GM12873 (cell line): ENCODE results near the gene METTL21C.

Source experiments
- TF ChIP-seq, protein P1 (sequence below): IDR thresholded peaks from 2 replicates; pipeline ENCODE4 v1.5.1; 2012; ENCODE audit warnings: low read depth, mild to moderate bottlenecking, moderate library complexity, low read length, control low read depth; ENCODE audit not compliant: insufficient read depth; ENCODE audit errors: missing control alignments

METTL21C gene

DNA sequence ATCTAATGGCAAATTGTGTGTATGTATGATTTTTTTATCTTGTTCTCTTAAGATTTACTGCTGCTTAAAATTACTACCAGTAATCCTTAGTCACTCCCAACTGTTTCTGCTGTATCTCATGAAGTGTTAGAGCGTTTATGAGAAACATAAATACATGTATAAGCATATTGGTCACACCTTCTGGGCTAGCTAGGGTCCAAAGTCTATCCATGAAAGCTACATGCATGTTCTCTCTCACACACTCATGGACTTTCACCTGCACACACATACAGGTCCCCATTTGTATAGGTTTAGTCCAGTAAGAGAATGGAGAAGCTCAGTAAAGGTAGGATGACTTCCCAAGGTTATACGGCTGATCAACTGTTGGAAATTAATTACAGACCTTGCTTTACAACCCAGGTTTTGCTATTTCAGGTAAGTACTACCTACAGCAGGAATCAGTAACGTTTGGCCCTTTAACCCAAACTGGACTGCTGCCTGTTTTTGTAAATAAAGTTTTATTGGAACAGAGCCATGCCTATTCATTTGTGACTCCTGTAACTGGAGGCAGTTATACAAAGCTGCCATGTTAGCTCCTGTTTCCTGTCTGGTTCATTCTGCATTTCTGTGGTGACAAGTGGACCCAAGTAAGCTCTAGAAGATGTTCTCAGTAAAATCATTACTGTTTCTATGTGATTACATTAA is 15.3 kb downstream of the METTL21C start:
- TF ChIP-seq, protein P1, sequence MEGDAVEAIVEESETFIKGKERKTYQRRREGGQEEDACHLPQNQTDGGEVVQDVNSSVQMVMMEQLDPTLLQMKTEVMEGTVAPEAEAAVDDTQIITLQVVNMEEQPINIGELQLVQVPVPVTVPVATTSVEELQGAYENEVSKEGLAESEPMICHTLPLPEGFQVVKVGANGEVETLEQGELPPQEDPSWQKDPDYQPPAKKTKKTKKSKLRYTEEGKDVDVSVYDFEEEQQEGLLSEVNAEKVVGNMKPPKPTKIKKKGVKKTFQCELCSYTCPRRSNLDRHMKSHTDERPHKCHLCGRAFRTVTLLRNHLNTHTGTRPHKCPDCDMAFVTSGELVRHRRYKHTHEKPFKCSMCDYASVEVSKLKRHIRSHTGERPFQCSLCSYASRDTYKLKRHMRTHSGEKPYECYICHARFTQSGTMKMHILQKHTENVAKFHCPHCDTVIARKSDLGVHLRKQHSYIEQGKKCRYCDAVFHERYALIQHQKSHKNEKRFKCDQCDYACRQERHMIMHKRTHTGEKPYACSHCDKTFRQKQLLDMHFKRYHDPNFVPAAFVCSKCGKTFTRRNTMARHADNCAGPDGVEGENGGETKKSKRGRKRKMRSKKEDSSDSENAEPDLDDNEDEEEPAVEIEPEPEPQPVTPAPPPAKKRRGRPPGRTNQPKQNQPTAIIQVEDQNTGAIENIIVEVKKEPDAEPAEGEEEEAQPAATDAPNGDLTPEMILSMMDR: no peak

DNA sequence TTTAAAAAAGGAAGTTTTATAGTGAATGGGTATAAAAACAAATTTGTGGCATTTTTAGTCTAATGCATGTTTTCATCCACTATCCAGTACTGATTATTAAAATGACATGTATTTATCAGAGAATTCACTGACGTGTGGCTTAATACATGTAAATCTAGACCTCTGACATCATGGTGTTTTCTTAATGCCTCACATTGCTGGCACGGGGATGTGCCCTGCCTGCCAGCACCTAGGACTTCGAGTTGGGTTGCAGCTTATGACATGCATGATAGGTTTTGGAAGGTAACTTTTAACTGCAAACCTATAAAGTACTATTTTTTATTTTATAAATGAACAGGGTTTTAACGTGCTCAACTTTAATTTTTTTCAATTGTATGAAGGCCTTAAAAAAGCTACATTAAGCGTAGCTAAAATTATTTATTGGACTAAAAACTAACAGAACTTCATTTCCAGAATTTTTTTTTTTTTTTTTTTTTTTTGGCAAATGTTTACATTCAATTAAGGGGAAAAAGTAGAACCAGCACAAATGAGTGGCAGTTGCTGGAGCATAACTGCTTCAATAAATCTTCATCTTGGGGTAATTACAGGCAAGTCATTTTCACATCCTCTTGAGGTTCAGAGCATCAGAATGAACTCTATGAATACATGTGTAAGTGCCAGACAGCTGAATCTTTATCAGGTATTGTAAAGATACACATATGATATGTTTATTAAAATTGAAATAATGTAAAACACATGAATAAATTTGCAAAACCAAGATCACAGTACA is 16.3 kb downstream of the METTL21C start:
- TF ChIP-seq, protein P1: no peak

DNA sequence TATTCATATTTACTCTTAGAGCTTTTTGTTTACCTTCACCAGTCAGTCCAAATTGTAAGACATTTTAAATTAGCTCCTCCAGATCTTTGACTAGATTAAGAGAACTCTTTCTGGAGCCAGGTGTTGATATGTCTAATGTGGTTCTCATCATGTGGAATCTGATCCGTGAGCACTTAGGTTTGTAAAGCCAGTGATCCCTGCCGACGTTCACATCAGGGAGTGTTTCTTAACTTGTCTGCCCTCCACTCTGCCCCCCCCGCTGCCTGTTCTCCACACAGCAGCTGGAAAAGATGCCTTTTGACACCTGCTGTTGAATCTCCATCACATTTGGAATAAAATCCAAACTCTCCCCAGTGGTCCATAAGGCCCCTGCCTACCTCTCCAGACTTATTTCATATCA is 17.7 kb downstream of the METTL21C start:
- TF ChIP-seq, protein P1: no peak

DNA sequence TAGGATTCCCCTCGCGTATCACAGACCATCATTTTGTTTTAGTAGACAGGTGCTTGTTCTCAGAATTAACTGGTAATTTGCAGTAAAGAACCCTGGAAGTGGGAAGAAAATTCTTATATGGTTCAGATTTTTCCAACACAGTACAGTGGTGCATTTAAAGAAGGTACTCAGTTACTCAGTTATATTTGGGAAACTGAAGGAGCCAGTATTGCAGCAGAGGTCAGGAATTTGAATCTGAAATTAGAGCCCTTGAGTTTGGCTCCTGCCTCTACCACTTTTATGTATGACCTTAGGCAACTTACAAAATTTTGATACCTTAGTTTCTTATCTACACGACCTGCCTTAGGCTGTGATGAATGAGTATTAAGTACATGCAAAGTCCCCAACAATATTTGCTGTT is 19.7 kb downstream of the METTL21C start:
- TF ChIP-seq, protein P1: no peak

DNA sequence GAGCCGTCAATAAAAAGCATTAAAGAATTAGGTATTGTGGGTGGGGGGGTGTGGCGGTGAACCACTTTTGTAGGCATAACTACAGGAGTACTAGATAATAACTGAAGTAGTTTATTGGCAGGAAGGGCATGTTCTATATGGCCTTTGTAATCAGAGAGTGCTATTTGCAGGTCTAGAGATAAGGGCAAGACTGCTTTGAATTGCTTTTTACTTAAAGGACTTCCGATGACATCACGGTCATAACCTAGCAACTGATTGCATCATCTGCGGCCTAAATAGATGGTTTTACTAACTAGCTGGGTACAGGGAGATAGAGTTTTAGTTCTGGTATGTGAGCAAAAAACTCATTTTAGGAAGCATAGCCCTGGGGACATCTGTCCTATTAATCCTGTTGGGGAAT is 24.7 kb downstream of the METTL21C start:
- TF ChIP-seq, protein P1: no peak

DNA sequence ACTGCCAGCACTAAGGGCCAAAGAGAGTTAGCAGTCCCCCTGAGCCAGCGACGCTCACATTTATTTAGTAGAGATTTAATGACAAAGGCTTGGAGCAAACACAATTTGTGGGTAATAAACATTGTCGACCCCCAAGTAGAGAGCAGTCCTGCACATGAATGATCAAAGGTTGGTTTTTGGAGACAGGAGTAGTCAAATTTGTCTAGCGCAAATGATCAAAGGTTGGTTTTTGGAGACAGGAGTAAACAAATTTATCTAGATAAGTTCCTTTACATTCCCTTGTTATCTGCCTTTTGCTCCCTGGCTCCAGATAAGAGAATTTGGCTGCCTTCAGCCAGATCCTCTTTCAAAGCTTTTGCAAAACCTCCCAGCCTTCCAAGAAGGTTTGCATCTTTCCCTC is 26.9 kb downstream of the METTL21C start:
- TF ChIP-seq, protein P1: no peak

DNA sequence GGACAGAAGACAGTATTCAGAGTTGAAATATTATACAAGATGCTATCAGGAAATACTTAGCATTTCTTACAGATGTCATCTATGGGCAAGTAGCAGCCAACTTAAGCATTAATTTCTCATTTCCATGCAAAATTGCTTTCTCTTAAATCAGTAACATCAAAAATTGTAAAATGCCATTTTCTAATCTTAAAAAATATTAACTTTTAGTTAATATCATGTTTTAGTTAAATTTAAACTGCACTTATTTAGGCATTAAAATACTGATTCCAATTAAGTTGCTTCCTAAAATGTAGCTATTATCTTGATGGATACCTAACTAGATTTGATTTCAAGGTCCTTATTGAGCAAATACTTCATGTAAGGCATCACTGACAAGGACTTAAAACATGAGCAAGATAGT is 27.8 kb downstream of the METTL21C start:
- TF ChIP-seq, protein P1: no peak
